ENCODE measurements around the gene PGAM2.

The PGAM2 gene

GRCh38 chr7:44066111-44066460, 719 bp upstream of the PGAM2 start:
- no peak for DNase-seq (ENCODE audit: low read depth)

- DNase-seq (ENCODE audit: low read depth) = no peak
Measured at GRCh38 chr7:44064791-44065430, 456 bp downstream of the PGAM2 start.

- DNase-seq (ENCODE audit: low read depth) = no peak
Measured at GRCh38 chr7:44063894-44064651, 1.3 kb downstream of the PGAM2 start.

- no peak for DNase-seq (ENCODE audit: low read depth)
Measured at GRCh38 chr7:44063547-44063893, 1.8 kb downstream of the PGAM2 start.

- DNase-seq (ENCODE audit: low read depth) = no peak
Measured at GRCh38 chr7:44062903-44063295, 2.5 kb downstream of the PGAM2 start.

- DNase-seq (ENCODE audit: low read depth) = no peak
Measured at GRCh38 chr7:44062180-44062902, 3.0 kb downstream of the PGAM2 start.

- no peak for DNase-seq (ENCODE audit: low read depth)
Measured at GRCh38 chr7:44061645-44062179, 3.7 kb downstream of the PGAM2 start.

- no peak for DNase-seq (ENCODE audit: low read depth)
Measured at GRCh38 chr7:44060948-44061644, 4.3 kb downstream of the PGAM2 start.

- DNase-seq (ENCODE audit: low read depth) = no peak
Measured at GRCh38 chr7:44060091-44060947, 5.0 kb downstream of the PGAM2 start.

GRCh38 chr7:44059219-44060090, 5.9 kb downstream of the PGAM2 start:
- DNase-seq (ENCODE audit: low read depth) = no peak

- DNase-seq (ENCODE audit: low read depth) = no peak
Measured at GRCh38 chr7:44058759-44059218, 6.6 kb downstream of the PGAM2 start.

GRCh38 chr7:44057849-44058758, 7.3 kb downstream of the PGAM2 start:
- DNase-seq (ENCODE audit: low read depth) = no peak

GRCh38 chr7:44057181-44057848, 8.1 kb downstream of the PGAM2 start:
- DNase-seq (ENCODE audit: low read depth) = no peak

- no peak for DNase-seq (ENCODE audit: low read depth)
Measured at GRCh38 chr7:44056681-44057080, 8.7 kb downstream of the PGAM2 start.

GRCh38 chr7:44052771-44053365, 12.5 kb downstream of the PGAM2 start:
- no peak for DNase-seq (ENCODE audit: low read depth)

GRCh38 chr7:44051611-44052220, 13.7 kb downstream of the PGAM2 start:
- no peak for DNase-seq (ENCODE audit: low read depth)

- no peak for DNase-seq (ENCODE audit: low read depth)
Measured at GRCh38 chr7:44050915-44051560, 14.3 kb downstream of the PGAM2 start.

All from activated T-cell treated with anti-CD3 and anti-CD28 coated beads for 24 hours (primary cell).